A673 (cell line): ENCODE results near the gene KCNK15.

Experiments used
- EZH2 ChIP-seq: fragments of 200-600 bp; sonication (generic); IDR thresholded peaks from 2 replicates; pipeline ENCODE4 v1.6.1; 2017; ENCODE audit warnings: borderline replicate concordance, low read depth, mild to moderate bottlenecking, mixed read lengths, antibody characterized with exemption, low read length; ENCODE audit not compliant: poor library complexity, severe bottlenecking
- TF ChIP-seq, protein P1 (sequence below): fragments of 300-800, 200-600 bp; sonication (generic); conservative IDR thresholded peaks from 2 replicates; pipeline ENCODE4 v1.5.1; 2017; ENCODE audit warnings: low read depth, mild to moderate bottlenecking, antibody characterized with exemption, low read length, moderate library complexity, mixed read lengths

DNA sequence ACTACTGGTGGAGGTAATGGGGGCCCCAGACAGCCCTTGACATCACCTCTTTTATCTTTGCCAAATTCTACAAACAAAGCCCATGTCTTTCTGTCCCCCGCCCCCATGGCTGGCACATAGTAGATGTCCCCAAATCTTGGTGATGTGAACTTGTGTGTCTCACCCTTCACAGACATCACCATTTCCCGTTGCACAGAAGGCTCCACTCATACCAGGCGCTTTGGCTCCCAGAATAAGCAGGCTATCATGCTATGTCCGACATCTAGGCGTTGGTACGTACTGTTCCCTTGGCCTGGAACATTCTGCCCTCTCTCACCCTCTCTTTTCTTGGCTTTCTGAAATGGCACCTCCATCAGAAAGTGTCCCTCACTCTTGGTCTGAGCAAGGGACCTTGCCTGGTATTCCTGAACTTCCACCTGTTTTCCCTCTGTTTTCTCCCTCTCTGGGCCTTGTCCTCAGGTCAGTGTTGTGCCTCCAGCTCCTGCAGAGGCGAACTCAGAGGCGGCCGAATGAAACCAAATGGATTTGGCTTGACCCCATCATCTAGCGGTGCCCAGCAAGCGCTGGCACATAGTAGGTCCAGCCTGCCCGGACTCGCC is 31.5 kb upstream of the KCNK15 start:
- TF ChIP-seq, protein P1, sequence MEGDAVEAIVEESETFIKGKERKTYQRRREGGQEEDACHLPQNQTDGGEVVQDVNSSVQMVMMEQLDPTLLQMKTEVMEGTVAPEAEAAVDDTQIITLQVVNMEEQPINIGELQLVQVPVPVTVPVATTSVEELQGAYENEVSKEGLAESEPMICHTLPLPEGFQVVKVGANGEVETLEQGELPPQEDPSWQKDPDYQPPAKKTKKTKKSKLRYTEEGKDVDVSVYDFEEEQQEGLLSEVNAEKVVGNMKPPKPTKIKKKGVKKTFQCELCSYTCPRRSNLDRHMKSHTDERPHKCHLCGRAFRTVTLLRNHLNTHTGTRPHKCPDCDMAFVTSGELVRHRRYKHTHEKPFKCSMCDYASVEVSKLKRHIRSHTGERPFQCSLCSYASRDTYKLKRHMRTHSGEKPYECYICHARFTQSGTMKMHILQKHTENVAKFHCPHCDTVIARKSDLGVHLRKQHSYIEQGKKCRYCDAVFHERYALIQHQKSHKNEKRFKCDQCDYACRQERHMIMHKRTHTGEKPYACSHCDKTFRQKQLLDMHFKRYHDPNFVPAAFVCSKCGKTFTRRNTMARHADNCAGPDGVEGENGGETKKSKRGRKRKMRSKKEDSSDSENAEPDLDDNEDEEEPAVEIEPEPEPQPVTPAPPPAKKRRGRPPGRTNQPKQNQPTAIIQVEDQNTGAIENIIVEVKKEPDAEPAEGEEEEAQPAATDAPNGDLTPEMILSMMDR: no peak
- TF ChIP-seq EZH2: no peak
